GM12878 (cell line): Measurements from ENCODE around the gene DCP1B. TPM values are rescaled to one million over a fixed set of nuclear protein-coding genes. Genes with fewer than 3 reads are reported as not detected.

Experiments used
- ATAC-seq: fragments of 200-7000 bp; cut with Tn5 transposase; 3 replicates; pipeline ENCODE4 v1.9.1; 2020; ENCODE audit warnings: mild to moderate bottlenecking, moderate library complexity
- BruUV-seq: library from RNA; stranded (reverse); fragments of 400-500 nt; replicated peaks from 2 replicates; lab custom pipeline; 2021; lab: Mats Ljungman, UMichigan
- CTCF ChIA-PET: fragments of 300-600 bp; sonication (Branson Sonifier 250); formaldehyde crosslinking; extraction: SDS; loops from one replicate; lab custom pipeline; 2021; ENCODE audit warnings: inconsistent platforms; lab: Yijun Ruan, JAX
- POLR2A ChIA-PET: fragments of 350-600 bp; formaldehyde crosslinking; extraction: SDS; loops from one replicate; lab custom pipeline; 2021; ENCODE audit warnings: inconsistent platforms; lab: Charles Lee
- RAD21 ChIA-PET: fragments of 300-600 bp; sonication (Branson Sonifier 250); formaldehyde crosslinking; loops from one replicate; lab custom pipeline; 2023; ENCODE audit warnings: antibody characterized with exemption; ENCODE audit not compliant: unreplicated experiment; lab: Charles Lee
- SMC1A ChIA-PET: fragments of 300-600 bp; sonication (Branson Sonifier 250); formaldehyde crosslinking; loops from one replicate; lab custom pipeline; 2023; ENCODE audit not compliant: unreplicated experiment, uncharacterized antibody; lab: Charles Lee
- DNase-seq: peaks from one replicate; pipeline ENCODE4 v3.0.0-alpha.2; 2011; ENCODE audit warnings: low read depth, low spot score
- FAIRE-seq: peaks from 3 replicates; lab custom pipeline; 2011; peaks lifted over from hg19 to GRCh38; lab: Jason Lieb, UNC
- H2AFZ ChIP-seq: 2 replicates; pipeline ENCODE4 v1.6.0; 2011; ENCODE audit warnings: low read depth, low read length, control low read depth; ENCODE audit not compliant: control insufficient read depth
- H3K27ac ChIP-seq: 2 replicates; pipeline ENCODE4 v1.5.1; 2011; ENCODE audit warnings: control low read depth; ENCODE audit not compliant: control insufficient read depth, insufficient read depth
- H3K27me3 ChIP-seq, 2 experiments: replicated peaks in 1 of 2; 2 replicates each; pipeline versions ENCODE4 v1.6.0 to v1.6.1; 2011; ENCODE audit warnings: low read length in 1 of 2; ENCODE audit not compliant: control insufficient read depth in 2 of 2, insufficient read depth in 2 of 2
- H3K36me3 ChIP-seq, 2 experiments: 2 replicates each; pipeline ENCODE4 v1.5.1; 2011; ENCODE audit warnings: low read length in 1 of 2; ENCODE audit not compliant: control insufficient read depth in 2 of 2, insufficient read depth in 2 of 2
- H3K4me1 ChIP-seq: 2 replicates; pipeline ENCODE4 v1.6.1; 2011; ENCODE audit warnings: mild to moderate bottlenecking, low read length, moderate library complexity, mixed read lengths; ENCODE audit not compliant: control insufficient read depth, insufficient read depth
- H3K4me2 ChIP-seq: 2 replicates; pipeline ENCODE4 v1.6.0; 2011; ENCODE audit warnings: control low read depth; ENCODE audit not compliant: control insufficient read depth, insufficient read depth
- H3K4me3 ChIP-seq: fragments of 200-600 bp; sonication (generic); 2 replicates; pipeline ENCODE4 v1.5.1; 2016
- H3K79me2 ChIP-seq: 2 replicates; pipeline ENCODE4 v1.6.0; 2011; ENCODE audit warnings: low read length; ENCODE audit not compliant: control insufficient read depth, insufficient read depth
- H3K9ac ChIP-seq: 2 replicates; pipeline ENCODE4 v1.8.0; 2011; ENCODE audit warnings: low read length, control low read depth, mixed read lengths; ENCODE audit not compliant: control insufficient read depth, insufficient read depth
- H3K9me3 ChIP-seq: replicated peaks from 3 replicates; pipeline ENCODE4 v1.5.1; 2011; ENCODE audit warnings: mild to moderate bottlenecking, low read length; ENCODE audit not compliant: control insufficient read depth, insufficient read depth
- H4K20me1 ChIP-seq: 2 replicates; pipeline ENCODE4 v1.6.0; 2011; ENCODE audit not compliant: control insufficient read depth, insufficient read depth
- ATF7 ChIP-seq: fragments of 450-650 bp; IDR thresholded peaks from 2 replicates; pipeline ENCODE4 v1.6.1; 2016; ENCODE audit warnings: low read depth, mild to moderate bottlenecking
- CBX5 ChIP-seq: sonication (generic); IDR thresholded peaks from 2 replicates; pipeline ENCODE4 v1.6.1; 2016; ENCODE audit warnings: low read depth, moderate library complexity, mild to moderate bottlenecking, inconsistent platforms
- CHD2 ChIP-seq: IDR thresholded peaks from 2 replicates; pipeline ENCODE4 v1.6.1; 2011; ENCODE audit warnings: low read depth, low read length, improper control_type of control experiment, borderline replicate concordance
- HDAC2 ChIP-seq: fragments of 200-600 bp; sonication (generic); IDR thresholded peaks from 2 replicates; pipeline ENCODE4 v1.6.1; 2017
- KAT2A ChIP-seq: conservative IDR thresholded peaks from 2 replicates; pipeline ENCODE4 v1.6.1; 2011; ENCODE audit warnings: low read depth, low read length; ENCODE audit not compliant: control insufficient read depth
- POLR2A ChIP-seq: IDR thresholded peaks from 2 replicates; pipeline ENCODE4 v1.6.1; 2011; ENCODE audit warnings: low read depth, mild to moderate bottlenecking, low read length
- SMAD1 ChIP-seq: fragments of 450-650 bp; IDR thresholded peaks from 2 replicates; pipeline ENCODE4 v1.6.1; 2018; ENCODE audit warnings: mild to moderate bottlenecking, low read depth; ENCODE audit not compliant: partially characterized antibody
- SMC3 ChIP-seq: IDR thresholded peaks from 2 replicates; pipeline ENCODE4 v1.6.1; 2011; ENCODE audit warnings: low read length, improper control_type of control experiment, borderline replicate concordance
- STAT1 ChIP-seq: fragments of 450-650 bp; conservative IDR thresholded peaks from 2 replicates; pipeline ENCODE4 v1.6.1; 2014; ENCODE audit warnings: antibody characterized with exemption, mild to moderate bottlenecking
- TAF1 ChIP-seq: IDR thresholded peaks from 2 replicates; pipeline ENCODE4 v1.6.1; 2011; ENCODE audit warnings: mild to moderate bottlenecking, low read depth, low read length, borderline replicate concordance
- WRNIP1 ChIP-seq: IDR thresholded peaks from 2 replicates; pipeline ENCODE4 v1.6.1; 2011; ENCODE audit warnings: low read depth, low read length, improper control_type of control experiment, borderline replicate concordance
- WGBS: methylation state at CpG from one replicate; pipeline ENCODE4 v1.1.6; 2016; ENCODE audit warnings: low lambda C conversion rate; ENCODE audit not compliant: insufficient replicate concordance, insufficient coverage; ENCODE audit errors: missing lambda C conversion rate; 5-methylcytosine and 5-hydroxymethylcytosine counted together
- in situ Hi-C: fragments of 300-500 bp; cut with MboI; formaldehyde crosslinking; loops from 9 replicates; pipeline ENCODE4 v1.14.3; 2018; ENCODE audit warnings: mixed read lengths
- intact Hi-C: fragments of 100-400 bp; cut with micrococcal nuclease; formaldehyde crosslinking; loops from one replicate; pipeline ENCODE4 v1.14.2; 2022; ENCODE audit not compliant: unreplicated experiment
- polyA plus RNA-seq, 11 experiments: library from polyadenylated mRNA; depleted of rRNA in 4 of 11; unstranded in 6 of 11; stranded (reverse) in 5 of 11; fragments of >200 nt; fragmentation: Nextera tagmentation in 4 of 11; fragmentation: Illumina TruSeq in 1 of 11; extraction: Ambion mirVana in 4 of 11; extraction: Trizol in 1 of 11; gene quantifications; 1 replicate in 1 of 11; 2 replicates in 10 of 11; pipeline versions ENCODE4 v1.2.1 to v1.2.3, GENCODE V29; 2011 to 2016; ENCODE audit warnings: inconsistent platforms in 2 of 11, missing spikeins in 2 of 11, low read depth in 1 of 11
- total RNA-seq, 4 experiments: library from RNA; depleted of rRNA in 3 of 4; stranded (reverse); fragments of >200 nt in 3 of 4; fragmentation: Illumina TruSeq in 1 of 4; extraction: Trizol in 1 of 4; gene quantifications; 2 replicates each; pipeline versions ENCODE4 v1.2.1 to v1.2.3, GENCODE V29; 2013 to 2021
- TF ChIP-seq, protein P1 (sequence below): IDR thresholded peaks from 2 replicates; pipeline ENCODE4 v1.6.1; 2011; ENCODE audit warnings: mild to moderate bottlenecking, low read depth, low read length, moderate library complexity; ENCODE audit not compliant: insufficient replicate concordance
- TF ChIP-seq, protein P2 (sequence below): fragments of 450-650 bp; formaldehyde crosslinking; IDR thresholded peaks from 2 replicates; pipeline ENCODE4 v1.5.0; 2022; ENCODE audit warnings: mild to moderate bottlenecking, missing genetic modification characterization
- TF ChIP-seq, protein P3 (sequence below): fragments of 450-650 bp; formaldehyde crosslinking; IDR thresholded peaks from 2 replicates; pipeline ENCODE4 v1.4.0; 2022; ENCODE audit warnings: mild to moderate bottlenecking, moderate library complexity
- TF ChIP-seq, protein P4 (sequence below): IDR thresholded peaks from 2 replicates; pipeline ENCODE4 v1.6.1; 2011; ENCODE audit warnings: low read depth, low read length, improper control_type of control experiment, borderline replicate concordance

Gene DCP1B
- total and polyA plus RNA-seq, 10 of the 15 experiments (the other 5 are each of a cell fraction or from before 2014, with no cell fraction given), result 1.3 to 23.4 (median 15.3) TPM

DNA sequence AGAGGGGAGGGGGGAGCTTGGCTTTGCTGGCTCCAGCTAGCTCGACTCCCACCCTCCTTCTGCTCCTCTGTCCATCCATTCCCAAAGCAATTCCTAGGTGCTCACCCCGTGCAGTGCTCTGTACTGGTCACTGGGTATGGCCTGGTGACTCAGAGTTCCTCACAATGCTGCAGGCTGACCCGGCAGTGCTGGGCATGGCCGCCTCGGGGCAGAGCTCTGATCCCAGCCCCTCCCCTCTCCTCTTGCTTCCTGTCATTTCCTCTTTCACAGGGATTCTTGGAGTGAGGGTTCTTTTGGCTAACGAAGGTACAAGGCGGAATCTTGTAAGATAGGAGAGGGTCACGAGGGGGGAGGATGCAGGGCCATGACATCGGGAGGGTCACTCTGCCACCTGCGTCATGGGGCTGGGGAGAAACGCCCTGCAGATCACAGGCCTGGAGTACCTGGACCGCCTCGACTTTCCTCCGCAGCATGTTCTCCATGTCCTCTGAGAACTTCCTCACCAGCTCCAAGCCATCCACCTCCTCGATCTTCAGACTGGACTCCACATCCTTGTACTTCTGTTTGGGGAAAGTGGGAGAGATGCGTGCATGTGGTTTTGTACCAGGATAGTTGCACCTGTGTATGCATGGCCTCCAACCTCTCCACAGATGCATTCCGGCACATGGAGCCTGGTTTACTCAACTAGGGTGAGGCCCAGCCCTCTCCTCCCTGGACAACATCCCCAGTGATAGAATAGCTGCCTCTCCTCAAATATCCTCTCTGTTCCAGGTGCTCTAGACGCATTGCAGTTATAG lies 91.5 kb downstream of the DCP1B start:
- 30% methylated on average over 16 of the region's 18 CpGs for WGBS
- no peaks in the 10 kb centered on the region for H4K20me1 ChIP-seq
- ChIA-PET SMC1A (interaction anchor here (0.6 kb wide), 1 partner anchor 46 kb away, joined by 3 read pairs; no protein-coding TSS in a partner anchor), POLR2A (no interaction called here), RAD21 (no interaction called here), CTCF (interaction anchor here (0.8 to 0.9 kb wide), 2 partner anchors 27 kb away, joined by 3 read pairs; no protein-coding TSS in a partner anchor)
- H3K36me3 ChIP-seq, result no peaks in the 10 kb centered on the region
- no peaks in the 10 kb centered on the region for H3K4me1 ChIP-seq
- FAIRE-seq, result no peak
- intact Hi-C loops, result no loop called here
- no peak for ATAC-seq
- no peak overlapping the region for H3K4me3 ChIP-seq
- H3K27me3 ChIP-seq, result peaks cover 0 to 2% of the 10 kb centered on the region in 2 experiments; a peak in 1 of 4 replicates
- in situ Hi-C loops, result no loop called here
- no peak overlapping the region for H2AFZ ChIP-seq
- H3K9ac ChIP-seq, result no peak overlapping the region
- BruUV-seq, result no TSS peak
- no peaks in the 10 kb centered on the region for H3K79me2 ChIP-seq
- no peak overlapping the region for H3K4me2 ChIP-seq
- no peak overlapping the region for H3K27ac ChIP-seq
- no peaks in the 10 kb centered on the region; the same call in 2 of the 3 replicates for H3K9me3 ChIP-seq
- DNase-seq, result no peak
- TF ChIP-seq CHD2 (no peak), ATF7 (no peak), SMAD1 (no peak), CBX5 (no peak), SMC3 (no peak), WRNIP1 (no peak), POLR2A (no peak), KAT2A (no peak), STAT1 (no peak), HDAC2 (no peak), TAF1 (no peak)
- TF ChIP-seq, protein P1, sequence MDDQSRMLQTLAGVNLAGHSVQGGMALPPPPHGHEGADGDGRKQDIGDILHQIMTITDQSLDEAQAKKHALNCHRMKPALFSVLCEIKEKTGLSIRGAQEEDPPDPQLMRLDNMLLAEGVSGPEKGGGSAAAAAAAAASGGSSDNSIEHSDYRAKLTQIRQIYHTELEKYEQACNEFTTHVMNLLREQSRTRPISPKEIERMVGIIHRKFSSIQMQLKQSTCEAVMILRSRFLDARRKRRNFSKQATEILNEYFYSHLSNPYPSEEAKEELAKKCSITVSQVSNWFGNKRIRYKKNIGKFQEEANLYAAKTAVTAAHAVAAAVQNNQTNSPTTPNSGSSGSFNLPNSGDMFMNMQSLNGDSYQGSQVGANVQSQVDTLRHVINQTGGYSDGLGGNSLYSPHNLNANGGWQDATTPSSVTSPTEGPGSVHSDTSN, result no peak
- TF ChIP-seq, protein P2, sequence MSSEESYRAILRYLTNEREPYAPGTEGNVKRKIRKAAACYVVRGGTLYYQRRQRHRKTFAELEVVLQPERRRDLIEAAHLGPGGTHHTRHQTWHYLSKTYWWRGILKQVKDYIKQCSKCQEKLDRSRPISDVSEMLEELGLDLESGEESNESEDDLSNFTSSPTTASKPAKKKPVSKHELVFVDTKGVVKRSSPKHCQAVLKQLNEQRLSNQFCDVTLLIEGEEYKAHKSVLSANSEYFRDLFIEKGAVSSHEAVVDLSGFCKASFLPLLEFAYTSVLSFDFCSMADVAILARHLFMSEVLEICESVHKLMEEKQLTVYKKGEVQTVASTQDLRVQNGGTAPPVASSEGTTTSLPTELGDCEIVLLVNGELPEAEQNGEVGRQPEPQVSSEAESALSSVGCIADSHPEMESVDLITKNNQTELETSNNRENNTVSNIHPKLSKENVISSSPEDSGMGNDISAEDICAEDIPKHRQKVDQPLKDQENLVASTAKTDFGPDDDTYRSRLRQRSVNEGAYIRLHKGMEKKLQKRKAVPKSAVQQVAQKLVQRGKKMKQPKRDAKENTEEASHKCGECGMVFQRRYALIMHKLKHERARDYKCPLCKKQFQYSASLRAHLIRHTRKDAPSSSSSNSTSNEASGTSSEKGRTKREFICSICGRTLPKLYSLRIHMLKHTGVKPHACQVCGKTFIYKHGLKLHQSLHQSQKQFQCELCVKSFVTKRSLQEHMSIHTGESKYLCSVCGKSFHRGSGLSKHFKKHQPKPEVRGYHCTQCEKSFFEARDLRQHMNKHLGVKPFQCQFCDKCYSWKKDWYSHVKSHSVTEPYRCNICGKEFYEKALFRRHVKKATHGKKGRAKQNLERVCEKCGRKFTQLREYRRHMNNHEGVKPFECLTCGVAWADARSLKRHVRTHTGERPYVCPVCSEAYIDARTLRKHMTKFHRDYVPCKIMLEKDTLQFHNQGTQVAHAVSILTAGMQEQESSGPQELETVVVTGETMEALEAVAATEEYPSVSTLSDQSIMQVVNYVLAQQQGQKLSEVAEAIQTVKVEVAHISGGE, result no peak
- TF ChIP-seq, protein P3, sequence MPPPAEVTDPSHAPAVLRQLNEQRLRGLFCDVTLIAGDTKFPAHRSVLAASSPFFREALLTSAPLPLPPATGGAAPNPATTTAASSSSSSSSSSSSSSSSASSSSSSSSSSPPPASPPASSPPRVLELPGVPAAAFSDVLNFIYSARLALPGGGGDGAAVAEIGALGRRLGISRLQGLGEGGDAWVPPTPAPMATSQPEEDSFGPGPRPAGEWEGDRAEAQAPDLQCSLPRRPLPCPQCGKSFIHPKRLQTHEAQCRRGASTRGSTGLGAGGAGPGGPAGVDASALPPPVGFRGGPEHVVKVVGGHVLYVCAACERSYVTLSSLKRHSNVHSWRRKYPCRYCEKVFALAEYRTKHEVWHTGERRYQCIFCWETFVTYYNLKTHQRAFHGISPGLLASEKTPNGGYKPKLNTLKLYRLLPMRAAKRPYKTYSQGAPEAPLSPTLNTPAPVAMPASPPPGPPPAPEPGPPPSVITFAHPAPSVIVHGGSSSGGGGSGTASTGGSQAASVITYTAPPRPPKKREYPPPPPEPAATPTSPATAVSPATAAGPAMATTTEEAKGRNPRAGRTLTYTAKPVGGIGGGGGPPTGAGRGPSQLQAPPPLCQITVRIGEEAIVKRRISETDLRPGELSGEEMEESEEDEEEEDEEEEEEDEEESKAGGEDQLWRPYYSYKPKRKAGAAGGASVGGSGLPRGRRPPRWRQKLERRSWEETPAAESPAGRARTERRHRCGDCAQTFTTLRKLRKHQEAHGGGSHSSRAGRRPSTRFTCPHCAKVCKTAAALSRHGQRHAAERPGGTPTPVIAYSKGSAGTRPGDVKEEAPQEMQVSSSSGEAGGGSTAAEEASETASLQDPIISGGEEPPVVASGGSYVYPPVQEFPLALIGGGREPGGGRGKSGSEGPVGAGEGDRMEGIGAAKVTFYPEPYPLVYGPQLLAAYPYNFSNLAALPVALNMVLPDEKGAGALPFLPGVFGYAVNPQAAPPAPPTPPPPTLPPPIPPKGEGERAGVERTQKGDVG, result no peak
- TF ChIP-seq, protein P4, sequence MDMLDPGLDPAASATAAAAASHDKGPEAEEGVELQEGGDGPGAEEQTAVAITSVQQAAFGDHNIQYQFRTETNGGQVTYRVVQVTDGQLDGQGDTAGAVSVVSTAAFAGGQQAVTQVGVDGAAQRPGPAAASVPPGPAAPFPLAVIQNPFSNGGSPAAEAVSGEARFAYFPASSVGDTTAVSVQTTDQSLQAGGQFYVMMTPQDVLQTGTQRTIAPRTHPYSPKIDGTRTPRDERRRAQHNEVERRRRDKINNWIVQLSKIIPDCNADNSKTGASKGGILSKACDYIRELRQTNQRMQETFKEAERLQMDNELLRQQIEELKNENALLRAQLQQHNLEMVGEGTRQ, result no peak
